Measurements from ENCODE around the gene KRTDAP.

The KRTDAP gene, protein sequence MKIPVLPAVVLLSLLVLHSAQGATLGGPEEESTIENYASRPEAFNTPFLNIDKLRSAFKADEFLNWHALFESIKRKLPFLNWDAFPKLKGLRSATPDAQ

DNA sequence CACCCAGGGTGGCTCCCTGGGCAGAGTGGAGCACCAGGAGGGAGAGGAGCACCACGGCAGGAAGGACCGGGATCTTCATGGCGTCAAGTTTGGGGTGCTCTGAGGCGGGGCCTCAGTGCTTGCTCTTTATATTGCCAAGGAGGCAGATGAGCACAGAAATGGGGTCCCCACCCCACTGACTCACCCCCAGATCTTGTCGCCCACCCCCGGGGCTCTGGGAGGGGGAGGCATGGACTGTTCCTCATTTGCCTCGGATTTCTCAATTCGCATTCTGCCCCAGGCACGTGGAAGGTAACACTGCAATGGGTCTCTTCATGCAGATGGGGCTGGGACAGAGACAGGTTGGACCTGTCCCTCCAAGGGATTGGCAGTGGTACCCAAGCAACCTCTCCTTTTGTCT is at the start of gene KRTDAP:
Gene KRTDAP (minus strand): TSS at position 101 of the 400 bp plus-strand sequence. CDS start 22 bp downstream, at position 79.
- no peak for DNase-seq (ENCODE audit: low read depth in 3 of 3)

GRCh38 chr19:35539850-35540249 is 49.6 kb upstream of the KRTDAP start:
- DNase-seq (ENCODE audit: low read depth in 3 of 3) = no peak

- DNase-seq (ENCODE audit: low read depth in 3 of 3) = no peak
Observed at GRCh38 chr19:35539314-35539713, 49.0 kb upstream of the KRTDAP start.

- no peak for DNase-seq (ENCODE audit: low read depth in 3 of 3)
Observed at GRCh38 chr19:35534803-35535480, 44.7 kb upstream of the KRTDAP start.

DNA sequence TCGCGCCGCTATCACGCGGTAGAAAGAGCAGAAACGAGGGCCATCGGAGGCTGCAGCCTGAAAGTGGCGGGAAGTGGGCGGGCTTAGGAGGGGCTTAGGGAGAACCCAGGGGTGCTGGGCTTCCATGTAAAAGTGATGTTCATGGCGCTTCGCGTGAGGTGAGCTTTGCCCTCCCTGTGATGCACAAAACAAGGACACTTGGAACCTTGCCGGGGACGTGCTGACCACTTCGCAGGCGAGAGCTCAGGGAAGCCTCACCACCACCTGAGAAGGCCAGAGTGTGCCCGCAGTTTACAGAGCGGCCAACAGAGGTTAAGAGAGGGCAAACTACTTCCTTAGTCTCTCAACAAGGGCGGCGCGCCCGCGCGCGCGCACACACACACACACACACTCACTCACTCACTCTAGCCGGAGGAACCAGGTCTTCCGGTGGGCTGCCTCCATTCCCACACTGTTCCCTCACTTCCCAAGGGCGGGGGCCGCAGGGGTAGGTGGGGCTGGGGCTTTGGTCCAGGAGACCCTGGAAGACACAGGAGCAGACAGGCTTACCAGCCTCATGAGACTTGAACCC is 43.6 kb upstream of the KRTDAP start:
- DNase-seq (ENCODE audit: low read depth in 3 of 3) = no peak

- DNase-seq (ENCODE audit: low read depth in 3 of 3) = no peak
Observed at GRCh38 chr19:35533201-35533821, 43.0 kb upstream of the KRTDAP start, which contains the start of gene GAPDHS. Gene GAPDHS, plus strand, starts transcription at chr19:35533456. Its CDS starts 72 bp downstream, at chr19:35533528.

DNA sequence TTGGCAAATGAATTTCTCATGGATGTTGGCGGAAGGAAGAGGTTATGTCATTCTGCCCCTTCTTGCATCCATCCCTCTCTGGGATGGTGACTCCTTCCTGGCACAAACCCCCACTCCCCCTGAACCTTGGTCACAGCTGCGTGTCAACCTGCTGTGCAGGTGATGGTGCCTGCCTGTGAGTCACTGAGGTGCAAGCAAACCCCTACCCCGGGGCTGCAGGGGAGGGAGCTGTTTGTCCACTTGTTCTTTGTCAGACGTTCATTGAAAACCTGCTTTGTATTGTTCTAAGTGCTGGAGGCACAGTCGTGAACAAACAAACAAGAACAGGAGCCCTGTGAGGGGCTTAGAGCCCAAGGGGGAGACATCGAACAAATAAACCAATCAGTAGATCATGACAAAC is 41.0 kb upstream of the KRTDAP start:
- DNase-seq (ENCODE audit: low read depth in 3 of 3) = no peak

DNA sequence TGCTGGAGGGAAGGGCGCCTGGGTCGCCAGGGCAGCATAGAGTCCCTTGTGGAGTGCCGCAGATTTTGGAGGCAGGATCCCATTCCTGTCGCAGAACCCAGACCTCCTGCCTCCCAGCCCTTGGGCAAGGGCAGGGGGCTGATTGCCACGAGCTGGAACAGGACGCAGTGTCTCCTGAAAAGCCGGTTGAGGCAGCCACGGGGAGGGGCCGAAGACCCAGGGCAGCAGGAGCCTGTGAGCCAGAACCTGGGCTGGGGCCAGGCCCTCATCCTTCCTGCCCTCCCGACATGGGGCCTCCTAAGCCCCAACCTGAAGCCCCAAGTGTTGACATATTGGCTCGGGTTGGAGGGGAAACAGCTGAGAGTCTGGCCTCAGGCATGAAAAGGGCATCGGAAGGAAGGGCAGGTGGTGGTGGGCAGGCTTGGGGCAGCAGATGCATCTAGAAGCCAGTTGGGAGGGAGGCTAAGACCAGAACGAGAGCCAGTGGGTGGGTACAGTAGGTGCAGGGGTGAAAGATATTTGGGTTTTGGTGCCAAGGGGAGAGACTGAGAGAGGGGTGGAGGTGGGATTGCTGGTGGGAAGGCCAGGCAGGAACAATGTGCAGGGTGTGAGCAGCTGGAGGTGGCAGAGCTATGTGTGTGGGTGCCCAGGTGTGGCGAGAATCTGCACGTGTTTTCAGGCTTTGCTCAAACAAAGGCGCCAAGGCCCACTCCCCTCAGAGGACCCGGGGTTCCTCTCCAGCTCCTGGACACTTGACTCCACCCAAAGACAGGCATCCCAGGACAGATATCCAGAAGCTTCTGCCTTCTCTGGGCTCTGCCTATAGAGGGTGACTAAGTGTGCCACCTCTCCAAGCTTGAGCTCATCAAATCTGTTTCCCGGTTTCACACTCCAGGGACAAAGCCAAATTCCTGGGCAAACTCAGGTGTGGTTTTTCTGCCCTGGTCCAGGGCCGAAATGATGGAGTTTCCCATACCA is 39.3 kb upstream of the KRTDAP start:
- no peak for DNase-seq (ENCODE audit: low read depth in 3 of 3)

GRCh38 chr19:35528218-35529038 is 38.2 kb upstream of the KRTDAP start, which contains the start of gene SBSN:
Gene SBSN, minus strand, starts transcription at chr19:35528311. Its CDS starts 30 bp downstream, at chr19:35528281.
- DNase-seq (ENCODE audit: low read depth in 3 of 3) = no peak

- no peak for DNase-seq (ENCODE audit: low read depth in 3 of 3)
Observed at GRCh38 chr19:35525873-35526272, 35.6 kb upstream of the KRTDAP start.

DNA sequence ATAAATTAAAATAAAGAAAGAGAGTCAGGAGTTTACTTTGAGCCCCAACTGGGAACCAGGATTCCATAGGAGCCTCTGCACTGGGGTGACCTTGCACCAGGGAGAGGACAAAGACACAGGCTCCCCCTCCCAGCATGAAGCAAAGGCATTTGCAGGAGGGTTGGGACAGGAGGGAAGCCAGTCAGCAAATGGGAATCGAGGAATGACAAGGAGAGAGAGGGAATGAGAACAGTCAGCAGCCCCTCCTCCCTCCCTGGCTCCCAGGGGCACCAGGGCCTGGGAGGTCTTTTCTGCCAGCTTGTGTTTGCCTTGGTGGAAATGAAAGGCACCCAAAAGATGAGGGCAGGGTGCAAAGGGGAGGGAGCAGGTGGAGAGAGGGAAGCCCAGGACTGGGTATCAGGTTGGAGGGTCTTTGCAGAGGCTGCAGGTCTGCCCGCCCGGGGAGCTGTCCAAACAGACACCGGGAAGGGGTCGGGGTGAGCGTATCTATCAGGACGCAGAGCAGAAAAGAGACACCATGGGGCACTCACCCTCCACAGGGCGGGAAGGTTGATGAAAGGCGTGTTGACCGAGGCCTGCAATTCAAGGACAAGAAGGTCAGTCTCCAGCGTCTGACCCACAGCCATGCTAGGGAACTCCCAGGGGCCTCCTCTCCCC is 34.0 kb upstream of the KRTDAP start:
- DNase-seq (ENCODE audit: low read depth in 3 of 3) = no peak

GRCh38 chr19:35522745-35523327 is 32.6 kb upstream of the KRTDAP start:
- DNase-seq (ENCODE audit: low read depth in 3 of 3) = no peak

DNA sequence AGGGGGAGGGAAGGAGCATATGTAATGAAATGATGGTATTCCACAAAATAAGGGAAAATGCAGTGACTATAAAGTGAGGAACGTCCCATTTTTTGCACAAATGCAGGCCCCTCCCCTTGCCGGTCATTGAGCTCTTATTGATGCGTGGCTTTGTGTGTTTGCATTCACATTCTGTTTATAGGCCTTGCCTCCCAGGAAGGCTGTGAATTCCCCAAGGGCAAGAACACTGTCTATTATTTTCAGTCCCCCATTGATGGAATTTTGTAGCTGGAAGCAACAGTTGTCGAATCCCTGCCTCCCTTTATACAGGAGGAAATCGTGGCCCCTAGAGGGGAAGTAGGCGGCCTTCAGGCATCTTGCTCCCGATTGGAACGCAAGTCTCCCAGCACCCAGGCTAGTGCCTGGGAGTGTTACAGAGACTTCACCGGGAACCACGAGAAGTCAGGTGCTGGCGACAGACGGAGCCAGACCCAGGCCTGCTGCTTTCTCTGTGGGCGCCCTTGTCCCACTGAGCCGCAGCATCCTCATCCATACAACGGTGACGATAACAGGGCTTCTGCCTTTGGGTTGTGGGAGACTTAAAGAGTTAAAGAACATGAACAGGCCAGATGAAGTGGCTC is 31.0 kb upstream of the KRTDAP start:
- DNase-seq (ENCODE audit: low read depth in 3 of 3) = no peak

DNA sequence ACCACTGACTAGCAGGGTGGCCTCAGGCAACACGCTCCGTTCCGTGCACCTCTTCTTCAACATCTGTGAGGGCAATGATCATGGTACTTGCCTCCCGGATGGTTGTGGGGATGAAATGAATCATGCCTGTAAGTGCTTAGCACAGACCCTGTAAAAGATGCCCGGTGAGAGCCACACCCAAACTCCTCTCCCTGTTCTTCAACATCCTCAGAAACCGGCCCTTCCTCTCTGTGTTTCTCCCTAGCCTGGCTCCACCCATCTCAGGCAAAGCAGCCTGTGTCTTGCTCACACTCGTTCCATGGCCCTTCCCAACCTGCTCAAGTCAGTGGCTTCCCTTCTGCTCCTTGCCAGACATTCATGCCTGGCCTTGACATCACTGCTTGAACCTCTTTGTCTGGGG is 29.0 kb upstream of the KRTDAP start:
- DNase-seq (ENCODE audit: low read depth in 3 of 3) = no peak

- DNase-seq (ENCODE audit: low read depth in 3 of 3) = no peak
Observed at GRCh38 chr19:35518313-35518712, 28.0 kb upstream of the KRTDAP start.

GRCh38 chr19:35517342-35517741 is 27.1 kb upstream of the KRTDAP start:
- DNase-seq (ENCODE audit: low read depth in 3 of 3) = no peak

- DNase-seq (ENCODE audit: low read depth in 3 of 3) = no peak
Observed at GRCh38 chr19:35516310-35516709, 26.0 kb upstream of the KRTDAP start.

- no peak for DNase-seq (ENCODE audit: low read depth in 3 of 3)
Observed at GRCh38 chr19:35514282-35514809, 24.1 kb upstream of the KRTDAP start.

DNA sequence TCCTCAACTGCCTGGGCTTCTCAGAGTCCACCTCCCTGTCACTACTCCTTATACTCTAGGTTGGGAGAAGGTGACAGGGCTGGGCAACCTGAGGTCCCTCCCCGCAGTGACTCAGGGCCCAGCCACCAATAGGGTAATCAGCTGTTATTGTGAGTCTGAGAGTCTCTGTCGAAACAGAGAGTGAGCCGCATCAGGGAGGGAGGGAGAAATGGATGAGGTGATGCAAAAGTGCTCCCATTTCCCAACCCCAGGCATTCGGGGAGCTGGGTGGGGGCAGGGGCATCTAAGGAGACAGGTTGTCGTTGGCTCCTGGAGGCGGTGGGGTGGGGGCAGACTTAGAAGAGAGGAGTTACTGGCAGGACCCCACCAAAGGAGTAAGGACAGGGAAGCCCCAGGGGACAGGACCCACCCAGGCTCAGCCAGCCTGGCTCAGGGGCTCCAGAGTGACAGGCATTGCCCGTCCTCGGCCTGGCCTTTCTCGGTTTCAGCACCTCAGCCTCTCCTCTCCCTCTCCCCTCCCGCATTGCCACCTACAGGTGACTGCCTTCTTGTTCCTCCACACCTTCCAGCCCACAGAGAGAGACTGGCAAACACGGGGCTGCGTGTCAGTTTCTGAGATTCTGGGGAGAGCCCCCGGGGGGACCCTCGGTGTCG is 23.5 kb upstream of the KRTDAP start, which contains the start of gene DMKN:
Gene DMKN (minus strand): TSS at position 22 of the 654 bp plus-strand sequence. CDS start 174 bp downstream, outside the sequence.
- DNase-seq (ENCODE audit: low read depth in 3 of 3) = no peak
